Activated gamma-delta T cell treated with Interleukin-2 at 50 U/mL for 16 hours (primary cell): ENCODE measurements around the gene NDEL1.

Source experiments
- DNase-seq: peaks from one replicate; pipeline ENCODE4 v3.0.0-alpha.2; 2020

The NDEL1 gene

GRCh38 chr17:8481089-8481488 lies 45.4 kb downstream of the NDEL1 start:
- no peak for DNase-seq

- no peak for DNase-seq
Measured at GRCh38 chr17:8481703-8482102, 46.0 kb downstream of the NDEL1 start.

DNA sequence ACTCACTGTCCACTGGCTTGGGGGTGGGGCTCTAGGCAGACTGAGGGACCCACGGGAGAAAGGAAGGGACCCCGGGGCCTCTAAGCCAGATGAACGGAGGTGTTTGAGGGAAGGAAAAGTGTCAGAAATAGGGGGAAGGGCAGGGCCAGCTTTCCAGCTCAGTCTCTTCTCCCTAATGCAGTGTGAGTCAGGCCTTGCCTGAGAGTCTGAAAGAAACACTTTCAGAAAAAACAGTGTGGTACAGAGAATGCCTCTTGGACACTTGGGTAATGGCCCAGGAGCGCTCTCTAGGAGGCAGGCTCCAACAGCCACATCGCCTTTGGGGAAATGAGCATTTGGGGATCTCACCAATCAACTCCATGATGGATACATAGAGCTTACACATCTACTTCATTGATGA lies 46.9 kb downstream of the NDEL1 start:
- DNase-seq: no peak

- no peak for DNase-seq
Measured at GRCh38 chr17:8484465-8484864, 48.8 kb downstream of the NDEL1 start.

DNA sequence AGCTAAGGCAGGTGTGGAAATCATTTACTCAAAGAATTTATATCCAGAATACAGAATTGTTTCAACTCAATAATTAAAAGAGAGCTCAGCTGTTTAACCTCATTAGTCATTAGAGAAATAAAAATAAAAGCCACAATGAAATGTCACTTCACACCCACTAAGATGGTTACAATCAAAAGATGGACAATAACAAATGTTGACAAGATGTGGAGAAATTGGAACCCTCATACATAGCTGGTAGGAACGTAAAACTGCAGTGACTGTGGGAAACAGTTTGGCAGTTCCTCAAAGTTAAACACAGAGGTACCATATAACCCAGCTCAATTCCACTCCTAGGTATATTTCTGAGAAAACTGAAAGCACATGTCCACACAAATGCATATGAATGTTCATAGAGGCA lies 49.8 kb downstream of the NDEL1 start:
- no peak for DNase-seq

- no peak for DNase-seq
Measured at GRCh38 chr17:8487130-8487645, 51.5 kb downstream of the NDEL1 start.

DNA sequence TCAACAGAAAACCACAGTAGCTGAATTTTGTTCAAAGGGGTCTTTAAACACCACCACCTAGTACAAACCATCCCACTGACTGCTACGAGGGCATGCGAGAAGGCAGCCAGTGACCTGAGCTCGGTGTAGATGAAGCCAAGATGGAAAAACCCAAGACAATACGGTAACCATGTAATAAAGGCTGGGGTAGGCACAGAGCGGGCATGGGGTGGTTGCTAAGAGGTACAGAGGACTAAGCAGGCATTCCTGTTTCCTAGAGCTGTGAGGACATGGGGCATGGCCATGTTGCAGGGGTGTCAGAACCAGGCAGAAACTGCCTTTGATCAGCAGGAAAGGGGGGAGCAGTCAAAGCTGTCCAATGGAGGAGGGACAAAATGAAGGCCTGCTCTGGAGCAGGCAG lies 52.1 kb downstream of the NDEL1 start:
- no peak for DNase-seq

GRCh38 chr17:8488491-8488890 lies 52.8 kb downstream of the NDEL1 start:
- DNase-seq: no peak

DNA sequence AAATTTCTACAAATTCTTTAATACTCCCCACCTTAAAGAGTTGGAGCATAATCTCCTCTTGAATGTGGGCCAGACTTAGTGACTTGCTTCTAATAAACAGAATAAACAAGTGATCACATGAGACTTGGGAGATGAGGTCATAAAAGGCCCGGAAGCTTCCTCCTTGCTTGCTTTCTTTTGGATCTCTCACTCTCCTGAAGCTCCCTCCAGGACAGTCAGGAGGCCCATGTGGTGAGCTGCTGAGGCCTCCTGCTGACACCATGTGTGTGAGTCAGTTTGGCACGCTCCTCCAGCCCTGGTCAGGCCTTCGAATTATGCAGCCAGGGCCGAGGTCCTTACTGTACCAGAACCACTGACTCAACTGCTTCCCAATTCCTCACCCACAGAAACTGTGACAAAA lies 53.2 kb downstream of the NDEL1 start:
- DNase-seq: no peak

GRCh38 chr17:8489841-8490240 lies 54.2 kb downstream of the NDEL1 start:
- no peak for DNase-seq

GRCh38 chr17:8490256-8491023 lies 54.8 kb downstream of the NDEL1 start:
- no peak for DNase-seq

DNA sequence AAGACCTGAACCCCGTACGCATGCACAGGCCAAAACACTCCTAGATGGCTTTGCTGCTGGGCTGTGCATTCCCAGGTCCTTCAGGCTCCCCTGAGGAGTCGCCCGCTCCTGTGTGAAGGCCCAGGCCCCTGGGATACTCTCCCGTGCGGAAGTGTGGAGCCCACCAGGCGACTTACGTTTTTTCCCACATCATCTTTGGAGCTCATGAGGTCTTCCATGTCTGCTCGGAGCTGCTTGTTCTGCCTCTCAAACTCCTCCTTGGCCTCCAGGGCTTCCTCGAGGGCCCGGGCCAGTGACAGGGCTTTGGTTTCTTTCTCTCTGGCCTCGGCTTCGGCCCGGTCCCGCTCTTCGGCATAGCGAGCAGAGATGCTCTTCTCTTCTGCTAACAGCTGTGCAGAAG lies 56.4 kb downstream of the NDEL1 start:
- no peak for DNase-seq

GRCh38 chr17:8494021-8494420 lies 58.3 kb downstream of the NDEL1 start:
- no peak for DNase-seq

GRCh38 chr17:8494506-8495111 lies 58.9 kb downstream of the NDEL1 start:
- no peak for DNase-seq

DNA sequence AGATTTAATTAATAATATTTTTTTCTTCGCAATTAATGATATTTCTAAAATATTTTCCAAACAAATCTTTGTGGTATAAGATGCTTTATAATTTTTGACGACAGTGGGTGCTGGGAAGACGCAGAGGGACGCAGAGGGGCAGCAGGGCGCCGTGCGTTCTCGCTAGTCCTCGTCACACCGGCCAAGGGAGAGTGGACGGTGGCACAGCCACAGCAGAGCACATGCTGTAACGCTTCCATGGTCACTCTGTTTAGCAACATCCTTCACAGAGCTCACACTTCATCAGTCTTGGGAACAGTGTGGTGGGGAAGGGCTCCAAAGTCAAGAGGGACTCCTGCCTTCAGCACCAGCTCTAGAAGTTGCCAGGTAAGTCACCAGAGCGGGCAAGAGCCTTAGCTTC lies 60.4 kb downstream of the NDEL1 start:
- no peak for DNase-seq

GRCh38 chr17:8499171-8499570 lies 63.5 kb downstream of the NDEL1 start:
- no peak for DNase-seq

GRCh38 chr17:8499614-8500013 lies 63.9 kb downstream of the NDEL1 start:
- DNase-seq: no peak

GRCh38 chr17:8500609-8501008 lies 64.9 kb downstream of the NDEL1 start:
- no peak for DNase-seq

- DNase-seq: no peak
Measured at GRCh38 chr17:8502126-8502525, 66.4 kb downstream of the NDEL1 start.

- no peak for DNase-seq
Measured at GRCh38 chr17:8503368-8503767, 67.7 kb downstream of the NDEL1 start.

- DNase-seq: no peak
Measured at GRCh38 chr17:8503807-8504206, 68.1 kb downstream of the NDEL1 start.

DNA sequence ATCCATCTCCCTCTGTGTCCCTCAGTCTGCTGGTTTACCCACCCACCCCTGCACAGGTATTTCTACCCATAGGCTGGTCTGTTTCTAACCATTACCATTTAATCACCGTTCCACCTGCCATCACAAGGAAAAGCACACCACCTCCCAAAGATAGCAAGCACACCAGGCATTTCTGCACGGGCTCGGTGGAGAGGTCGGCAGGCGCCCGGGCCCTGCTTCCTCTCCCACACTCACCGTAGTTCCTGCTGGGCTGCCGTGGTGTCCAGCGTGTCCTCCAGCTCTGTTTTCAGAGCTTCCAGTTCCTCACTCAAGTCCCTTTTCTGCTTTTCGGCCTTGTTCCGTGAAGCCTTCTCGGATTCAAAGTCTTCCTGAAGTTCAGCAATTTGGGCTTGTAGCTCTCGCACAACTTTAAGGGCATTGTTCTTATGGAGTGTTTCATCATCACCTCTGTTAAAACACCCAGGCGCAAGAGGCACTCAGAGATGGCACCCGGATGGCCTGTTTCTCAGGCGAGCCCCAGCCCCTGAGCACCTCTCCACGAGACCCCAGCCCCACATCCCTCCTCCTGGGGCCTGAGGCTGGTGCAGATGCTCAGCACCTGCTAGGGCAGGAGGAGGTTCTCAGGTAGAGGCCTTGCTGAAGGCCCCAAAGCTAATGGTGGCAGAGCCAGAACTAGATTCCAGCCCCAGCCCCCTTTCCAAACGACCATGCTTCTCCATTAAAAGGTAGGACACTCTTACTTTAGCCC lies 69.0 kb downstream of the NDEL1 start:
- no peak for DNase-seq

DNA sequence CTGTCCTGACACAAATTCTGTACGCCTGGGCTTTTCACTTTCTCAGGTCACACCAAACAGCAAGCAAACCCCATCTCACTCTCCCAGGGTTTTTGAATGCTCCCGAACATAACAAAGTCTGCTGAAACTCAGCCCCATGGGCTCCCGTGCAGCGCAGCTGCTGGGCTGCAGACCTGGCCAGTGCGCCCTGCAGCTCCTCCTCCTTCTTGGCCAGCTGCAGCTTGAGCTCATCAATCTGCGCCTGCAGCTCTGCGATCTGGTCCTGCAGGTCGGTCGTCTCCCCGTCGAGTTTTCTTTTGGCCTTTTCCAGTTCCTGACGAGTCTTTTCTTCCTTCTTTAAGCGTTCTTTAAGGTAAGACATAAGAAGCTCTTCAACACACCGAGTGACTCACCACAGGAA lies 70.5 kb downstream of the NDEL1 start:
- no peak for DNase-seq

GRCh38 chr17:8514801-8515200 lies 79.1 kb downstream of the NDEL1 start:
- DNase-seq: no peak
